Hepatocyte (in vitro differentiated cells): Measurements from ENCODE around the gene ADGRV1.

Source experiments
- EZH2 ChIP-seq: fragments of 200-600 bp; sonication (generic); IDR thresholded peaks from 2 replicates; pipeline ENCODE4 v1.6.1; 2016; ENCODE audit warnings: antibody characterized with exemption, mild to moderate bottlenecking, borderline replicate concordance
- EZH2phosphoT487 ChIP-seq: fragments of 200-600 bp; sonication (generic); IDR thresholded peaks from one replicate; pipeline ENCODE4 v1.6.1; 2018; ENCODE audit warnings: antibody characterized with exemption, mild to moderate bottlenecking, low read depth, moderate library complexity; ENCODE audit not compliant: unreplicated experiment, severe bottlenecking
- TF ChIP-seq, protein P1 (sequence below): fragments of 200-600 bp; sonication (generic); IDR thresholded peaks from 2 replicates; pipeline ENCODE4 v1.5.1; 2016; ENCODE audit warnings: antibody characterized with exemption, mild to moderate bottlenecking; ENCODE audit not compliant: poor library complexity

GRCh38 chr5:90700299-90700698 is 141.7 kb downstream of the ADGRV1 start:
- TF ChIP-seq, protein P1, sequence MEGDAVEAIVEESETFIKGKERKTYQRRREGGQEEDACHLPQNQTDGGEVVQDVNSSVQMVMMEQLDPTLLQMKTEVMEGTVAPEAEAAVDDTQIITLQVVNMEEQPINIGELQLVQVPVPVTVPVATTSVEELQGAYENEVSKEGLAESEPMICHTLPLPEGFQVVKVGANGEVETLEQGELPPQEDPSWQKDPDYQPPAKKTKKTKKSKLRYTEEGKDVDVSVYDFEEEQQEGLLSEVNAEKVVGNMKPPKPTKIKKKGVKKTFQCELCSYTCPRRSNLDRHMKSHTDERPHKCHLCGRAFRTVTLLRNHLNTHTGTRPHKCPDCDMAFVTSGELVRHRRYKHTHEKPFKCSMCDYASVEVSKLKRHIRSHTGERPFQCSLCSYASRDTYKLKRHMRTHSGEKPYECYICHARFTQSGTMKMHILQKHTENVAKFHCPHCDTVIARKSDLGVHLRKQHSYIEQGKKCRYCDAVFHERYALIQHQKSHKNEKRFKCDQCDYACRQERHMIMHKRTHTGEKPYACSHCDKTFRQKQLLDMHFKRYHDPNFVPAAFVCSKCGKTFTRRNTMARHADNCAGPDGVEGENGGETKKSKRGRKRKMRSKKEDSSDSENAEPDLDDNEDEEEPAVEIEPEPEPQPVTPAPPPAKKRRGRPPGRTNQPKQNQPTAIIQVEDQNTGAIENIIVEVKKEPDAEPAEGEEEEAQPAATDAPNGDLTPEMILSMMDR: no peak
- TF ChIP-seq EZH2phosphoT487 (no peak), EZH2 (no peak)
